Karpas-422 (cell line): ENCODE results near the gene CACNA1C. TPM values are rescaled to one million over a fixed set of nuclear protein-coding genes. Genes with fewer than 3 reads are reported as not detected.

Source experiments
- DNase-seq: peaks from one replicate; pipeline ENCODE4 v3.0.0-alpha.2; 2015
- H2AFZ ChIP-seq: fragments of 200-600 bp; sonication (generic); 2 replicates; pipeline ENCODE4 v1.6.1; 2014; ENCODE audit warnings: antibody characterized with exemption, low read length, mixed read lengths
- H3K27ac ChIP-seq: fragments of 200-600 bp; sonication (generic); 2 replicates; pipeline ENCODE4 v1.5.1; 2014; ENCODE audit warnings: mild to moderate bottlenecking, low read length, moderate library complexity
- H3K27me3 ChIP-seq: fragments of 200-600 bp; sonication (generic); 2 replicates; pipeline ENCODE4 v1.6.1; 2014; ENCODE audit warnings: low read length, mixed read lengths
- H3K36me3 ChIP-seq: fragments of 200-600 bp; sonication (generic); 2 replicates; pipeline ENCODE4 v1.6.1; 2014; ENCODE audit warnings: low read length, mixed read lengths; ENCODE audit not compliant: insufficient read depth
- H3K4me1 ChIP-seq: fragments of 200-600 bp; sonication (generic); 2 replicates; pipeline ENCODE4 v1.6.1; 2014; ENCODE audit warnings: mild to moderate bottlenecking, low read length, mixed read lengths
- H3K4me2 ChIP-seq: fragments of 200-600 bp; sonication (generic); 2 replicates; pipeline ENCODE4 v1.6.1; 2014; ENCODE audit warnings: low read length, low read depth, mild to moderate bottlenecking; ENCODE audit not compliant: poor library complexity, severe bottlenecking
- H3K4me3 ChIP-seq: fragments of 200-600 bp; sonication (generic); 2 replicates; pipeline ENCODE4 v1.5.1; 2014; ENCODE audit warnings: mild to moderate bottlenecking, antibody characterized with exemption, low read length, mixed read lengths
- H3K79me2 ChIP-seq: fragments of 200-600 bp; sonication (generic); 2 replicates; pipeline ENCODE4 v1.6.1; 2014; ENCODE audit warnings: mild to moderate bottlenecking, low read length, mixed read lengths
- H3K9ac ChIP-seq: fragments of 200-600 bp; sonication (generic); 2 replicates; pipeline ENCODE4 v1.6.0; 2014; ENCODE audit warnings: low read length
- H3K9me2 ChIP-seq: fragments of 200-600 bp; sonication (generic), shearing (Covaris generic); replicated peaks from 2 replicates; pipeline ENCODE4 v1.6.0; 2014; ENCODE audit warnings: mild to moderate bottlenecking, low read length, moderate library complexity; ENCODE audit not compliant: insufficient read depth
- H3K9me3 ChIP-seq: fragments of 300-700, 200-600 bp; sonication (generic); 2 replicates; pipeline ENCODE4 v1.6.1; 2014; ENCODE audit warnings: low read length, mixed read lengths
- H4K20me1 ChIP-seq: fragments of 200-600 bp; sonication (generic); 2 replicates; pipeline ENCODE4 v1.6.1; 2014; ENCODE audit warnings: mild to moderate bottlenecking, antibody characterized with exemption, low read length, low read depth; ENCODE audit not compliant: insufficient read depth
- total RNA-seq: library from RNA; depleted of rRNA; stranded (reverse); fragments of >200 nt; shearing (Covaris generic); gene quantifications from 2 replicates; pipeline ENCODE4 v1.2.3, GENCODE V29; 2014; ENCODE audit warnings: low replicate concordance

CACNA1C gene
- total RNA-seq, 1 experiment from 2014 or later = 0.11 TPM

DNA sequence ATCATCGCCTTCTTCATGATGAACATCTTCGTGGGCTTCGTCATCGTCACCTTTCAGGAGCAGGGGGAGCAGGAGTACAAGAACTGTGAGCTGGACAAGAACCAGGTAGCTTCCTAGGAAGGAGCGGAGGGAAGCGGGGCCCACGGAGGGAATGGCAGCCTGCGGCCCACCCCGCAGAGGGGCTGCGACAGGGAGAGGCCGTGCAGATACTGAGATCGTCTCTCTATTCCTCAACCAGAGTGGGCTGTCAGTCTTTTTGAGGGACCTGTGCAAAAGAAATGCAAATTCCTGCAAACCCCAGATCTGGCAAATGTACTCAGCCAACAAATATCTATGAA is 555.8 kb downstream of the CACNA1C start:
- no peaks in the 10 kb centered on the region for H3K36me3 ChIP-seq
- H3K4me2 ChIP-seq = no peak overlapping the region
- no peak overlapping the region for H3K27ac ChIP-seq
- no peaks in the 10 kb centered on the region for H3K79me2 ChIP-seq
- H3K9me2 ChIP-seq = no peaks in the 10 kb centered on the region
- H3K9ac ChIP-seq = no peak overlapping the region
- no peak overlapping the region for H3K4me3 ChIP-seq
- DNase-seq = no peak
- no peak overlapping the region for H2AFZ ChIP-seq
- no peaks in the 10 kb centered on the region for H3K4me1 ChIP-seq
- no peaks in the 10 kb centered on the region for H3K27me3 ChIP-seq
- no peaks in the 10 kb centered on the region for H4K20me1 ChIP-seq
- H3K9me3 ChIP-seq = no peaks in the 10 kb centered on the region

DNA sequence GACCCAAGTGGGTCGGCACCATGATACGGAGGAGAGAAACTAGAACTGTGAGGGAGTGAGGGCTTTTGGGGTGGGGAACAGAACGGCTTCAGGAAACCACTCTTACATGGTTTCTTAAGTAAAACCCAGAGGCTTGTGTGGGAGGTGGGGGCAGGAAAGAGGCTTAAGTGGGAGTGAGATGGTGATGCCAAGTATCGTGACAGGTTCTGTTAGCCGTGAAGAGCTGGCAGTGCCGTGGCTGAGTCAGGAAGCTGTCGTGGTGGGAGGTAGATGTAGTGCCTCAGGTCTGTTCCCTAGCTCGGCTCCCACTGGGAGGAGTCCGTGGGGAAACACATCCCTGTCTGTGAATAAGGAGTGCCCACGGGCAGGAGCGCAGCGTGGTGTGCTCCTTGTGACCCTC is 556.2 kb downstream of the CACNA1C start:
- no peak overlapping the region for H3K9ac ChIP-seq
- no peaks in the 10 kb centered on the region for H3K36me3 ChIP-seq
- no peak overlapping the region for H3K27ac ChIP-seq
- no peaks in the 10 kb centered on the region for H3K9me3 ChIP-seq
- no peaks in the 10 kb centered on the region for H4K20me1 ChIP-seq
- H3K9me2 ChIP-seq = no peaks in the 10 kb centered on the region
- H3K79me2 ChIP-seq = no peaks in the 10 kb centered on the region
- no peak overlapping the region for H3K4me2 ChIP-seq
- DNase-seq = no peak
- no peak overlapping the region for H2AFZ ChIP-seq
- H3K27me3 ChIP-seq = no peaks in the 10 kb centered on the region
- H3K4me3 ChIP-seq = no peak overlapping the region
- no peaks in the 10 kb centered on the region for H3K4me1 ChIP-seq

DNA sequence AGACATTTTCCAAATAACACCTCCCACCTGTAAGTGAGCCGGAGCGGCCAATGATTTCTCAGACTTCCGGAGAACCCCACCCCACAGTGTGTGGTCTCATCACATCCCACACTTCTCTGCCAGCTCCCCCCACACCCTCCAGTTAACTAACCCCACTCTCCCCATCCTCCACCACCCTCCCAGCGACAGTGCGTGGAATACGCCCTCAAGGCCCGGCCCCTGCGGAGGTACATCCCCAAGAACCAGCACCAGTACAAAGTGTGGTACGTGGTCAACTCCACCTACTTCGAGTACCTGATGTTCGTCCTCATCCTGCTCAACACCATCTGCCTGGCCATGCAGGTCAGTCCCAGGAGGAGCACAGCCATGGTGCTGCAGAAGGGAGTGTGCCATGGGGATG is 557.6 kb downstream of the CACNA1C start:
- Histone ChIP-seq H3K4me3 (no peak overlapping the region), H3K4me2 (no peak overlapping the region), H3K79me2 (no peaks in the 10 kb centered on the region)

DNA sequence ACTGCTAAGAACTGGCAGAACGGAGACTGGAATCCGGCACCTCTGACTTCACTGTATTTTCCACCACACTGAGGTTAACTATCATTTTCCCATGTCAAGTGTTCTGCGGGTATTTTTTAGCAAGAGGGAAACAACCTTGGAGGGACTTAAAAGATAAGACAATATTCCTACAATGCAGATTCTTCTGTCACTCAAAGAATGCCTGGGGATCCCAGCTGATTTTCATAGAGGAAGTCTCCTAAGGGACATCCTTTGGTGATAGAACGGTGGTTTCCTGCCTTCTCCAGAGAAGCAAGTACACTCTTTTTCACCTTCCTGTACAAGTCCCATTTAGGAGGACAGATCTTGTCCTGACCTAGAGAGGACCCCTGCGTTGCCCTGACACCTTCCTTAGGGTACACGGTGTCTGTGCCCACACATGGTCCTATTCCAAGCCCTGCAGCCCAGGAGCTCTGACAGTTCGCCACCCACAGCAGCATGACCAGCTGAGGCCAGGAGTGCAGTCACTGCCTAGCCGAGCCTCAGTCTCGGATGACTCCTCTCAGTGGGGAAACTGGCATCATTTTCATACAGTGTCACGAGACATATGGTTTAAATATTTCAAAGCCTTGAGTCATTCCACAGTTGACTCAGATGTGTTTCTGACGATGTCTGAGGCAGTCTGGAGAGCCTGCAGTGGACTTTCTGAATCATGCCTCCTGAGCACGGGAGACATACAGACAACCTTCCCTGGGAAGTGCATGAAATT is 560.7 kb downstream of the CACNA1C start:
- H3K9ac ChIP-seq = no peak overlapping the region
- no peak overlapping the region for H3K27ac ChIP-seq
- H3K9me2 ChIP-seq = no peaks in the 10 kb centered on the region
- no peaks in the 10 kb centered on the region for H3K27me3 ChIP-seq
- H3K36me3 ChIP-seq = no peaks in the 10 kb centered on the region
- H3K9me3 ChIP-seq = no peaks in the 10 kb centered on the region
- H4K20me1 ChIP-seq = no peaks in the 10 kb centered on the region; the same call in 1 of the 2 replicates
- DNase-seq = no peak
- H3K4me3 ChIP-seq = no peak overlapping the region
- no peaks in the 10 kb centered on the region for H3K79me2 ChIP-seq
- H3K4me1 ChIP-seq = no peaks in the 10 kb centered on the region
- no peak overlapping the region for H2AFZ ChIP-seq
- no peak overlapping the region for H3K4me2 ChIP-seq

More for the DNA sequence above, 557.6 kb downstream of the CACNA1C start:
- no peaks in the 10 kb centered on the region for H3K27me3 ChIP-seq
- no peaks in the 10 kb centered on the region for H3K4me1 ChIP-seq
- H3K9me3 ChIP-seq = no peaks in the 10 kb centered on the region
- no peak overlapping the region for H3K27ac ChIP-seq
- H3K36me3 ChIP-seq = no peaks in the 10 kb centered on the region
- no peak for DNase-seq
- H2AFZ ChIP-seq = no peak overlapping the region
- no peaks in the 10 kb centered on the region for H3K9me2 ChIP-seq
- no peaks in the 10 kb centered on the region; the same call in 1 of the 2 replicates for H4K20me1 ChIP-seq
- H3K9ac ChIP-seq = no peak overlapping the region

DNA sequence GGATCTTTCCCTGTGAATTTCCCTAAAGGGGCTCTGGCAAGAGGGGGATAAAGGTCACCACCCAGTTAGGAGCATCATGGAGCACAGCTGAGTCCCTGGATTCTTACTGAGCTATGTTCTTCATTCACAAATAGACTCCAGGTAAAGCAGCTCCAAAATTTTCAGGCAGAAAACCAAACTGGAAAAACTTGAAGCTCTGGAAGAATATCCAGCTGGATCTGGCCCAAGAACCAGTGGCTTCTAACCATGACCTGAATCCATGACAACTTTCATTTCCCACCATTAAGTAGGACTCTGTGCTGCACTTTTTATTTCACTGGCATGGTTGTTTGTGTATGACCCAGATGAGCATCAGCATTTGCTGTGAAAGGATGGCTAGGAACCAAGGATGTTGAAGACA is 561.6 kb downstream of the CACNA1C start:
- no peak for DNase-seq
- no peaks in the 10 kb centered on the region for H3K27me3 ChIP-seq
- no peak overlapping the region for H3K4me2 ChIP-seq
- H3K4me3 ChIP-seq = no peak overlapping the region
- H3K27ac ChIP-seq = no peak overlapping the region
- no peak overlapping the region for H2AFZ ChIP-seq
- no peaks in the 10 kb centered on the region for H3K9me3 ChIP-seq
- H3K79me2 ChIP-seq = no peaks in the 10 kb centered on the region
- no peaks in the 10 kb centered on the region for H3K36me3 ChIP-seq
- H3K9me2 ChIP-seq = no peaks in the 10 kb centered on the region
- no peaks in the 10 kb centered on the region for H3K4me1 ChIP-seq
- H4K20me1 ChIP-seq = no peaks in the 10 kb centered on the region; the same call in 1 of the 2 replicates
- H3K9ac ChIP-seq = no peak overlapping the region

DNA sequence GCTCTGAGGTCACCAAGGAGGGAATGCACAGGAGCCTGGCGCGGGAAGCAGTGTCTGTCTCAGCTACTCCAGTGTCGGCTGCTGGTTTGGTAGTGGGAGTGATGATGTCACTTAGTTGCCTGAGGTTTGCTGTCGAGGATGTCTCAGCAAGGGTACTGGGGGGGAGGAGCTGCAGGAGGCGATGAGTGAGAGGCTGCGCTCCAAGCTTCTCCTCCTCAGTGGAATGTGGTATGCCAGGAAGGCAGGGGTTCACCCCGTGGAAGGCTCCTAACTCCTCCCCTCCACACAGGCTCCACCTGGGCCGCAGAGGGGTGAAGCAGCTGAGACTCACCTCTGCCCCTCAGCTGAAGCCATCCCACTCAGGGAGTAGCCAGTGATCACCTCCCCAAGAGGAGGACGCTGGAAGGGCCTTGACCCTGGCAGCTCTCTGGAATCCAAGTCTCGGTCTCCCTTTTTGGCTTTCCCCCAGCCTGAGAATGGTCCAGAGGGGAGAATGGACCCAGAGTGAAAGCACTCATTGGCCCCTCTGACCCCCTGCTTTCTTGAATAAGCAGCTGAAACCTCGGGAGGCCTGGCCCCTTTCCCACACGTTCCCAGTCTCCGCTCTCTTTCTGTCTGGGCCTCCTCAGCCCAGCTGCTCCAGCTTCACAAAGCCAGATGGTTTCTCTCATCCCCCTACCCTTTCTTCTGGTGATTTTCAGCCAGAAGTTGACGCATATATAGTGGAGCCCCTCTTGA is 563.0 kb downstream of the CACNA1C start:
- Histone ChIP-seq H3K36me3 (no peaks in the 10 kb centered on the region), H3K27me3 (no peaks in the 10 kb centered on the region), H3K4me1 (no peaks in the 10 kb centered on the region), H3K9me3 (no peaks in the 10 kb centered on the region), H4K20me1 (no peaks in the 10 kb centered on the region; the same call in 1 of the 2 replicates), H3K4me2 (no peak overlapping the region), H3K79me2 (no peaks in the 10 kb centered on the region), H3K4me3 (no peak overlapping the region), H2AFZ (no peak overlapping the region), H3K9me2 (no peaks in the 10 kb centered on the region), H3K9ac (no peak overlapping the region), H3K27ac (no peak overlapping the region)
- DNase-seq = no peak

DNA sequence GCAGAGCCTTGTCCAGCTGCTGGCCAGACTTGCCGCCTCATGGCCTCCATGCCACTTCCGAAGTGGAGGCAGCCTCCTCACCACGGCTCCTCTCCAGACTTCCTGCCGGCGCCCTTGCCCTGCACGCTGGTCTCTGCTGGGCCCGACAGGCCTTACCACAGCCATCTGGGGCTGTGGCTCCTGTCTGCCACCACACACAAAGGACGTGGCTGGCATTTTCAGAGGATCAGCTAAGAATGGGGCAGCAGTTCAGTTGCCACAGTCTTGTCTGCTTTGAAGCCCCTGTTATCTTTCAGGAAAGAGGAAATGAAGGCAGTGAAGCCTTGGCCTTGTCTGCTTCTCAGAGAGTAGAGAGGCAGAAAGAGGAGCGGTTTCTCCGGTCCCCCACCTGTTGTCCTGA is 564.0 kb downstream of the CACNA1C start:
- no peaks in the 10 kb centered on the region for H3K9me2 ChIP-seq
- no peaks in the 10 kb centered on the region; the same call in 1 of the 2 replicates for H4K20me1 ChIP-seq
- H3K27ac ChIP-seq = no peak overlapping the region
- H3K4me1 ChIP-seq = no peaks in the 10 kb centered on the region
- no peaks in the 10 kb centered on the region for H3K27me3 ChIP-seq
- H3K36me3 ChIP-seq = no peaks in the 10 kb centered on the region
- H3K79me2 ChIP-seq = no peaks in the 10 kb centered on the region
- no peak overlapping the region for H3K4me3 ChIP-seq
- H3K4me2 ChIP-seq = no peak overlapping the region
- no peak overlapping the region for H3K9ac ChIP-seq
- H2AFZ ChIP-seq = no peak overlapping the region
- no peak for DNase-seq
- H3K9me3 ChIP-seq = no peaks in the 10 kb centered on the region

DNA sequence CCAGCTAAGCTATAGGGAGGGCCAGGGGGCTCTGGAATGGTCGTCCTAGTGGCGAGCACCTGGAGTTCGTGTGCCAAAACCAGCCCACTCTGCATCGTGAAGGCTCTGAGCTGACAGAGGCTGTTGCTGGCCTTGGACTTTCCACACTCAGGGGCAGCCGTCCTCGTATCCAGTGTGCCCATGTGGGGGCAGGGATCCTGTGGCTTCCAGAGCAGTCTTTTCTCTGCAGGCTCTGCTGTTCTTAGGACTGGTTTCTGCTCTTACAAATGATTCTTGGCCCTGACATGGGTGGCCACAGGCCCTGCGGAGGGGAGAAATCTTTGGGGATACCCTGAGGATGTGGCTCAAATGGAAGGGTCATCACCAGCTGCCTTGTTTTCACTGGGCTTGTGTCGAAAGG is 564.6 kb downstream of the CACNA1C start:
- H3K79me2 ChIP-seq = no peaks in the 10 kb centered on the region
- no peaks in the 10 kb centered on the region for H3K27me3 ChIP-seq
- DNase-seq = no peak
- no peaks in the 10 kb centered on the region for H3K4me1 ChIP-seq
- no peaks in the 10 kb centered on the region; the same call in 1 of the 2 replicates for H4K20me1 ChIP-seq
- H3K27ac ChIP-seq = no peak overlapping the region
- H3K36me3 ChIP-seq = no peaks in the 10 kb centered on the region
- H3K9ac ChIP-seq = no peak overlapping the region
- H2AFZ ChIP-seq = no peak overlapping the region
- no peaks in the 10 kb centered on the region for H3K9me2 ChIP-seq
- no peak overlapping the region for H3K4me3 ChIP-seq
- H3K4me2 ChIP-seq = no peak overlapping the region
- no peaks in the 10 kb centered on the region for H3K9me3 ChIP-seq
